ENCODE measurements around the gene TNIK. TPM values are rescaled to one million over a fixed set of nuclear protein-coding genes. Genes with fewer than 3 reads are reported as not detected.
"Not testable (repeated sequence)": the region's sequence is repeated elsewhere in the genome, so short reads cannot be mapped to it uniquely, and the experiment has no call there.

The TNIK gene
- total RNA-seq, 1 donor from 2014 or later, result 5.7 TPM

DNA sequence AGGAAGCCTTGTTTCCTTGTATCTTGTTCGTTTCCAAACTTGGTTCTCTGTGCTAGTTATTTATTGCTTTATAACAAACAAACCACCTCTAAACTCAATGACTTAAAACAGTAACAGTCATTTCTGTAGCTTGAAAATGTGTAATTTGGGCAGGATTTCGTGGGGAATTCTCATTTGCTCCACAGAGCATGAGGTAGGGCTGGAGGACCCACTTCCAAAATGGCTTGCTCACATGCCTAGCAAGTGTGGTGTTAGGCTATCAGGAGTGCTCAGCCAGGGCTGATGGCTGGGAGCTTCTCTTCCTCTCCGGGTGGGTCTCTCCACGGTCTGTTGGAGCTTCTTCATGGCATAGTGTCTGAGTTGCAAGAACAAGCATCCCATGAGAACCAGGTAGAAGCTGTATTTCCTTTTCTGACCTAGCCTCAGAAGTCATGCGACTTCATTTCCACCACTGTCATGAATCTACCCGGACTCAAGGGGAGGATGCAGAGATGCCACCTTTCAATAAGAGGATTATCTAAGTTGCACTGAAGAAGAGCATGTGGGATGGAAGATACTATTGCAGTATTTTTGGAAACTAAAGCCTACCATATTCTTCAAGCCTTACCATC is 8.2 kb upstream of the TNIK start:
- no peak for DNase-seq

DNA sequence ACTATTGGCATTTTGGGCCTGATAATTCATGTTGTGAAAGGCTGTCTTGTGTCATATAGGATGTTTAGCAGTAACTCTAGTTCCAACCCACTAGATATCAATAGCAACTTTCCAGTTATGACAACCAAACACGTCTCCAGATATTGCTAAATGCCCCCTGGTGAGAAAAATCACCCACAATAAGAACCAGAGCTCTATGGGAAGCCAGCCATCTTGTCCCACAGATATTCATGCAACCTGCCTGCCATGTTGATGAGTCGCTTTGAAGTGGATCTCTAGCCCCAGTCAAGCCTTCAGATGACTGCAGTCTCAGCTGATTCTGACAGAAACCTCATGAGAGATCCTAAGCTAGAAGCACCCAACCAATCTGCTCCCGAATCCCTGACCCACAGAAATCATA is 5.6 kb upstream of the TNIK start:
- no peak for DNase-seq

DNA sequence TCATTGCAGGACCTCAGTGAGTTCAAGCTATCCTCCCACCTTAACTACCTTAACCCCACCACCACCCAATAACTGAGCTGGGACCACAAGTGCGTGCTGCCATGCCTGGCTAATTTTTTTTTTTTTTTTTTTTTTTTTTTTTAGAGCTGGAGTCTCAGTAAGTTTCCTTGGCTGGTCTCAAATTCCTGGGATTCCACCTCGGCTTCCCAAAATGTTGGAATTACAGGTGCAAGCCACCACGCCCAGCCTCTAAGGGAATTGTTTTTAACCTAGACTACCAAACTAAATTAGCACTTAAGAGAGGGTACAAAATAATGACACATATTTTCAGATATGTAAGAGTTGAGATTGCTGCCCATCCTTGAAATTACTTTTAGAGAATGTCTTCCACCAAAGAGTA is 4.3 kb upstream of the TNIK start:
- DNase-seq, result no peak

DNA sequence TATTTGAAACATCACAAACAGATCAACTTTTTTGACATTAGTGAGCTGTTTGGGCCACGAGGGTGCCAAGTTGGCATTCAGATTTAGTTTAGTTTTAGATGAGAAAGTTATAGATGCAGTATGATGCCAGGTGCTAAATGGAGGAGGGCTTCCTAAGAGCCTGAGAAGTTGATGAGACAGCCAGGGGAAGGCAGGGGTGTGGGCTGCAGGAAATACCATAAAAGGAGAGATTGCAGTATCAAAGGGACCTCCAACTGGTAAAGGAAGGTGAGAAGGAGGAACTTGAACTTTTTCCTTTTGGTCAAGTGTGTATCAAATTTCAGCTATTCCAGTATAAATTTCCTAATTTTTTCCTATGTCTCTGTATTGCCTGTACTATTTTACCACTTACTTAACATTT is 2.0 kb upstream of the TNIK start:
- no peak for DNase-seq

DNA sequence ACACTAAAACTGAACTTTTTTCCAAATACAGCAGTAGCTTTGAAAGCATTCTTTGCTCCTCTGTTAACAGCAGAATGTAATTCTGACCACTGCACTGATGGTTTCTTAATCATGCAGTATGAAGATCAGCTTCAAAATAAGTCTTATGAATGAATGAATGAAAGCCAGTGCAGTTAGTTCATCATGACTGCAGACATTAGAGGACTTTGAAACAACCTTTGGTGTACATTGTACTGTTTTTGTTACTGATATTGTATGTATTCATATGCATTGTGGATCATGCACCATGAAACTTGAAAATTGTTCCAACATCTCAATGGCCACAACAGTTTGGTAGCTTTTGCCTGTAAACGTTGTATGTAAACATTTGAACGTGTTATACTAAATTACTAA is 1.3 kb upstream of the TNIK start:
- no peak for DNase-seq

DNA sequence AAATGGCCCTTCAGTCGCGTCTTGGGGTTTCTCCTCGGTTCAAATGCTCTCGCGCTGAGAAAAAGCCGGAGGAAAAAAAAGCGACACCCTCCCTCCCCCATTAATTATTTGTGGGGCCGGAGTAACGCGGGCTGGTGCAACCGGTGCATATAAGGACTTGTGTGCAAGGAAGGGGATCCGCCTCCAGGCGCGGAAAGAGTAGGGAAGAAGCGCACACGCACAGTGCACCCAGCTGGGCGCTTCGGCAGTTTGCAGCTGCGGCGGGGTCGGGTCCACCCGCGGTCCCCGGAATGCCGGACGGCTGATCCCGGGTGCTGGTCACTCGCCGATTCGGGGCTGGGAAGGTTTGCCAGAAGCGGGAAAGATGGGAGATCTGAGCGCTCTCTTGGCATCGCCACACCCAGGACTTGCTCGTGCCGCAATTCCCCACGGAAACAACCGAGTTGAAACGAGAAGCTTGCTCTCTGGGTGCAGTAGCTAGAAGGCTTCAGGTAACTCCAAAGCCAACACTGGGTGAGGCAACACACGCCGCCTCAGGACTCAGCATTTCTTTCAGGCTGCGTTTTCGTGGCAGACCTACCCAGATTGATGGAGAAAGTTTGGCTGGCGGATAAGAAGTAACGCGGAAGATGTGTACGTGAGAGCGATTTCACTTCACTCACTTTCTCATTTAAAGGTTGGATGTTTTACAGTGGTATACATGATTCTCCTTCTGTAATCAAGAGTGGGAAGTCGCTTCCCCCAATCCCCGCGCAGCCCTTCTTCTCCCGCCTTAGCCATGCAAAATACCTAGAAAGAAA is 720 bp upstream of the TNIK start:
- DNase-seq, result no peak

DNA sequence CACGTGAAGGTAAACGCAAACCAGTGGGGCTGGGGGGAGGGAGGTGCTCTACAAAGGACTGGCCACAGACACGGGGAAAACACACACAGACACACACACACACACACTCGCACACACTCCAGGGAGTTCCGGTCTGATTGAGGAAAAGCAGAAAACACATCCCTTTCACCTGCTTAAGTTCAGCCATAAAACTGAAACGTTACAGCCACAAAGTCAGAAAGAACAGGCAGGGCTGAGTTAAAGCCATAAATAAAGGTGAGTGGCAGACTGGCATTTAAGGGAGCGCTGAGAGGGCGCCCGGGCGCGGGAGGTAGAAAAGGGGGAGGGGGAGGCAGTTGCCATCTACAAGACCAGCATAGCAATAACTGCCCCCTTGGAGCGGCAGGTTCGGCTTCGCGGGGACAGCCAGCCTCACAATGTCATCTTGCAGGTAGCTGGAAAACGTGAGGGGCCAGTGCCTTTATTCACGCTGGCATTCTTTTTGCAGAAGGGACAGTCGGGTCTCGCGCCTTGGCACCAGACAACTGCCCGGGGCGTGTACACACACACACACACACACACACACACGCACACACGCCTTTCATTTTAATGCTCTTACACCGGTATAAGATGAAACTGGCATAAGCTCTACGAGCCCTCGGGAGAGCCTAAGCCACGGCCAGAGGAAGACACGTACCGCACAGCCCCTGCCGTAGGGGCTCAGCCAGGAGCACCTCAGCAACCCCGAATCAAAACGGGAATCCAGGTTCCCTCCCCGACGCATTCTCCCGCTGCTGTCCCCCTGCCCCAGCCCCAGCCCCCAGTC is 866 bp downstream of the TNIK start:
- no peak for DNase-seq

DNA sequence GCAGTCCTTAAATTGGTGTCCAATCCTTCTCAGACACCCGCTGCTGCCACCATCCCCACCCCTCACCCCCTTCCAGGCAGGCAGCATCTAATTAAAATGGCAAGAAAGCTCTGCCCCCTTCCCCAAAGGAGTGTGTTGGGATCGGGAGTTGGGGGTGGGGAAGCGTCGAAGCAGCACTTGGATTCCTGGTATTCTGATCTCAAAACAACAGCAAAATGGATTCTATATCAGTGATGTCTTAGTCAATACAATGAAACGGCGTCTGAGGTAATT is 1.4 kb downstream of the TNIK start:
- no peak for DNase-seq

DNA sequence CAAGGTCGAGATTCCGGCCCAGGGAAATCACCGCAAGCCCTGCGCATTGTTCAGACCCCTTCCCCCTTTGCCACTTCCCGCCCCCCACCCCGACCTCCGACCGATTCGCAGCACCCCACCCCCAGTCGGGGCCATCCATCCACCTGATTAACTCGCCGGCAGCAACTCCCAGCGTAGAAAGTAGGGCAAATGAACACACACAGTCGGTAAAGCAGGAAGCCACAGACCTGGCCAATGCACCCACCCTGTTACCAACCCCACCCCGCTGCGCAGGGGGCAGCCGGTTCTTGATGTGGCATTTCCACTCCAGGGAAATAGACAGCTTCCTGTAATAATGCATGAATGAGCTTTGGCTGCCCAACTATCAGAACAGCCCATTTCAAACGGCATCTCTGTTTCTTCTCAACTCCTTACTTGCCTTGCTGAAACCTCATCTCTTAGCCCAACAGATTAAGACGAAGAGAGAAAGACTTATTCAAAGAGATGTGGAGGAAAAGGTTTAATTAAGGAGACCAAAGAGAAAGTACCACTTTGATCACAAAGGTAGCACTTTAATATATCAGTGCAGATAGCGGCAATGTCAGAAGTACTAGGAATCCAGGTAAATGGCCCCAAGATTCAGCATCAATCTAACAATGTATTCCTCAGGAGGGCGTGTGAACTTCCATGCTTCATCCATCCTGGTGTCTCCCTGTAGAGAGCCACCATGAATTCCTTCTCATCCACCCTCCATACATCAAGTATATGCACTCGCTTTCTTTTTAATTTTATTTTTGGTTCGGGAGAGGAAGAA is 1.9 kb downstream of the TNIK start:
- no peak for DNase-seq

DNA sequence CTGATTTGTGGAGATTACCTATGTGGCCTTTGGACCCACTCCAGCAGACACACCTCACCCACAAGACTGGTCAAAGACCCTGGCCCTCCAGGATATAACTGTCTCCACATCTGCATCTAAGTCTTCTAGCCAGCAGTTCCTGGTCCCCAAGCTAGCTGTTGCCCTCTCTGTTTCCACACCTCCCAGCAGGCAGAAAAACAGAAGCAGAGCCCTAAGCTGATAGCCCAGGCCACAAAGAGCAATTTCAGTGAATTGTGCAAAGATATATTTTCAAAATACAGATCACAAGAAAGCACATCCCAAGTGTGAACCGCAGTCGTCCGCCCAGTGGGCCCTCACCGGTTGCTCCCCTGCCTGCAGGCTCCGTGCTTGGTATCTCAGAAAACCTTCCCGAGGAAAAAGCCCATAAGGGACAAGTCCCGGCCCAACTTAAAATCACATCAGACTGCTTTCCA is 2.6 kb downstream of the TNIK start:
- no peak for DNase-seq

DNA sequence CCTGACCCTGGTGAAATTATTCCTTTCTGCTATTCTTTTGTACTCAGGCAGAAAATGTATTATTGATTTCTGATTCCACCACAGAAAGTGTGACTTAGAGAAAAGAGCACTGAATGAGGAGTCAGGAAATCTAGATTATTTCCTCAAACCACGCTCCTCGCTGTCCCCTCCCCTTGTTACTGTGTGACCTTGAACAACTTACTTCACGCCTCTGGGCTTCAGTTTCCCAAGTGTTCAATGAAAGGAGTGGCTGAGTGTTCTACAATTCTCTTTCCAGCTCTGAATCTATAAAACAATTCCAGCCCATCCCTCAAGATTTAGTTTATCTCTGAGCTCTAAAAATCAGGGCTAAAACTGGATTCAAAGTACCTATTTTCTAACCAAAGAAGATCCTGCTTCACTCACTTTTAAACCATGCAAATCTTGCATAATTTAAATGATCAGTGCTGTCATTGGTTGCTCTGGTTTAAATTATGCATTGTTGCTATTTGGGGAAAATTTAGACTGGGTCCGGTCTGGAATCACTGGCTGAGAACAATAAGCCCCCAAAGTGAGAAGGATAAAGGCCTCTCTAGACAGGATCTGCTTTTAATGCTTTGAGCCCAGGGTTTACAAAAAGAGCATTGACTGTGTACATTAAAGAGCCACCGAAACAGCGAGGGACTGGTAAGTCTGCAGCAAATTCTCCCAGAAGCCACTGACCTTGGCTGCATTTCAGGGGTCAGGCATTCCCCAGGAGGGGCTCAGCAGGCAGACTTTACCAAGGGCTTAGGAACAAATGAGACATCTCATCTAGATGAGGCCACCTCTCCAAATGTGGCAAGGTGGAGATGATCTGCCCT is 3.2 kb downstream of the TNIK start:
- DNase-seq, result no peak

DNA sequence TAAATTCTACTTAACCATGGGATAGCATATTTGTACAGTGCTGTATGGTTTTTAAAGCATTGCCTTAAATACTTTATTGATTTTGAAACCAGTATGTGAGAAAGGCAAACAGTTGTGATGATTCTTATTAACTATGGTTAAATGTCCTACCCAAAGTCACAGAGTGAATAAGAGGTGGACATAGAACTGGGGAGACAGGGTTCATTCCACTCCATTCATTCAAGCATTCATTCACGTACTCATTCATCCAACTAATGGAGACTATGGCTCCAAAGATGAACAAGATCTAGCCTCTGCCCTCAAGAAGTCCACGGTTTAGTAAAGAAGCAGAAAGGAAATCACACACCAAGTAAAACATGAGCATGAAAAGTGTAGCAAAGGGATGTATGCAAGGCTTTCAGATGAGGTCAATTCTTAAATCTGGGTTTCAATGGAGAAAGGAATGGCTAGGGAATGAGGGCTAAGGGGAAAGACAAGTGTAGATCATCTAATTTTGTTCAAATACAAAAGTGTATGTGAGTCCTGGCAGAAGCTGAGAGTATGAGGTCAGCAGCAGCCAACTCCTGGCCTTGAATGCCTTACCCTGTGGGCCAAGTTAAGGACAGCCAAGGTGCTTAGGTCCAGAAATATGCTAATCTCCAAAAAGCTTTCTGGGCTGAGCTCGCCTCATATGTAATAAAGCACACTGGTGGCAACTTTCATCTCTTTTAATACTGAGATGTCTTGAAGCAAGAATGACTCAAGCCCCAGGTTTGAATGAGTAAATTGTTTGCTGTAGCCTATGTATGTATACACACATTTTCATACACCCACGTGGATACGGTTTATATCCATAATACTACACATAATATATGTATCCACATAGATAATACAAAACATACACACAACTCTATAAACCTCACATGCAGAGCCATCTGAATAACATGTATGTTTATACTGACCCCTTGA is 4.3 kb downstream of the TNIK start:
- DNase-seq, result no peak

DNA sequence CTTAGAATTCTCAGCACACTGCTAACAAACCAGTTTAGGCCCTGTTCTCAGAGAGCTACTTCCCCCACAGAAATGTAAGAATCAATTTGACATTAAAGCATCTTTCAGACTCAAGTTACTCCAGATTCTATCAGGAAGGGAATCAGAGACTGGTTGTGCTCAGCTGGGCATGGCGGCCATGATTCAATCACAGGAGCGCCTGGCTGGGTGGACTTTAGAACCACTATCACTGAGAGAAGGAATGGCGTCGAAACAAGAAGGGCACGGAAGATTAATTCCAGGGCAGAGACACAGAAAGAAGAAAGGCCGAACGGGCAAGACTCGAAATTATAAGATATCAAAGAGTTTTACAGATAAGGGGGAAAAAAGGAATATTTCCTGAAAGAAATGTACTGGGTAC is 6.2 kb downstream of the TNIK start:
- no peak for DNase-seq

DNA sequence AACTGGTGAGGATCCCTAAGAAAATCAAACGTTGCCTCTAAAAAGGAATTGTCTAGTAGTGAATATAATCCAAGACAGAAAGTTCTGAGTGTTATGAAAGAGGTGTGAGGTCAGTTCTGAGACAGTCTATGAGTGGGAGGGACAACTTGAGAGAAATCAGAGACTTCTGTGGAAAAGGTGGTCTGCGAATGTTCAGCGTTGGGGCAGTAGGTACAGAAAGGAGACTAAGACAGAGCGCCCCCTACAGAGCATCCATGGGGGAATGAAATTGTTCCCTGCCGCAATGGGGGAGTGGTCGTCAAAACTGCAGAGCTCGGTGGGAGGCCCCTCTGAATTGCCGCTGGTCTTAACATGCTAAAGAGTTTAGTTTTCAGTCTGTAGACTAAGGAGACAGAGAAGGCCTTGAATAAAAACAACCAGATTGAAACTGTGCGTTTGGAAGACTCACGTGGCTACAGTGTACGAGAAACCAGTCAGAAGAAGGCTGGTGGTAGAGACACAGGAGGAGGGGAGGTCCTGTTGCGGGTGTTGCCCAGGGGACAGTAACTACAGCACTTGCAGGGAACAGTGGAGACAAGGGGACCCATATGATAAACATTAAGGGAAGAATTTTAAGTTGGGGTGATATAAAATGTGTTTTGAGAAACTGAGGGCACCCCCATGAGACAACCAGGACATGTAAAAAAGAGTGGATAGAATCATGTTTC is 6.9 kb downstream of the TNIK start:
- DNase-seq, result no peak

DNA sequence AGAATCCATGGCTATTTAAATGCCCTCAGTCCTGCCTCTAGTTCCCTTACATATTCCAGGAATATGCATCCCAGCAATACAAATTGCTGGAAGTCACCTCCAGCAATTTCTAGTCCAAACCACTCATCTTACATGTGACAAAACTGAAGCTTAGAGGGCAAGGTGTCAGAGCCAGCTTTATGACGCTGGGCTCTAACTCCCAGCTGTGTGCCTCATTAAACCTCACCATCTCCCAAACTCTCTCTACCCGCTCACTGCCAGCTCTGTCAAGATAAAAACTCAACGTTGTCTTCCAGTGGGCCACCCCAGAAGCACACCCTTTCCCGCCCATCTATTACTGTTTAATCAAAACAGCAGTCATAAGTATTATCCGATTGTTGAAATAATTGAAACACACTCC is 7.9 kb downstream of the TNIK start:
- DNase-seq, result no peak

DNA sequence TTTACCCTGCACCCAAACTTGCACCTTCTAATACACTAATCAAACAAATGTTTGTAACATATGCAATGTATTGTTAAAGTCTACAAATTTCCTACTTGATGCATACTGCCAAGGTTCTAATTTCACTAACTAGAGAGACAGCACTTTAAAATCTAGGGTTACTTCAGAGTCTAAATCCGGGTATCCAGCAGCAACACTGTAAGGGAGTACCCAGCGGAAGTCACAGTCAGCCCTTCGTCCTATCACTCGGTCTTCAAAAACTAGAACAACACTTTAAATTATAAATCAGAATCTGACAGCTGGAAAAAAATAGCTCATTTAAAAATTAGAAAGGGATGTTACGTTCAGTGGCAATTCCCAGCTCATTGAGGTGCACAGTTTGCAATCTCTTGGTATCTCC is 8.3 kb downstream of the TNIK start:
- no peak for DNase-seq

DNA sequence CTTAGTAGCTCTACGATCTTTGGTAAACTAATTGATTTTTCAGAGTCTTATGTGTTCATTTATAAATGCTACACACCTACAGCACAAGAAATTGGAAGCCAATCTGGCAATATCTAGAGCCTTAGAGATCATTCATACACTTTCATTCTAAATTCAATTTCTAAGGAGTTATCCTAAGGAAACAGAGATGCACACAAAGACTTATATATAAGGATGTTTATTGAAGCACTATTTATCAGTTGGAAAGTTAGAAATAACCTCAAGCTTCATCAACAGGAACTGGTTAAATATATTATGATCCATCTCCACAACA is 12.7 kb downstream of the TNIK start:
- DNase-seq, result not testable (repeated sequence)

DNA sequence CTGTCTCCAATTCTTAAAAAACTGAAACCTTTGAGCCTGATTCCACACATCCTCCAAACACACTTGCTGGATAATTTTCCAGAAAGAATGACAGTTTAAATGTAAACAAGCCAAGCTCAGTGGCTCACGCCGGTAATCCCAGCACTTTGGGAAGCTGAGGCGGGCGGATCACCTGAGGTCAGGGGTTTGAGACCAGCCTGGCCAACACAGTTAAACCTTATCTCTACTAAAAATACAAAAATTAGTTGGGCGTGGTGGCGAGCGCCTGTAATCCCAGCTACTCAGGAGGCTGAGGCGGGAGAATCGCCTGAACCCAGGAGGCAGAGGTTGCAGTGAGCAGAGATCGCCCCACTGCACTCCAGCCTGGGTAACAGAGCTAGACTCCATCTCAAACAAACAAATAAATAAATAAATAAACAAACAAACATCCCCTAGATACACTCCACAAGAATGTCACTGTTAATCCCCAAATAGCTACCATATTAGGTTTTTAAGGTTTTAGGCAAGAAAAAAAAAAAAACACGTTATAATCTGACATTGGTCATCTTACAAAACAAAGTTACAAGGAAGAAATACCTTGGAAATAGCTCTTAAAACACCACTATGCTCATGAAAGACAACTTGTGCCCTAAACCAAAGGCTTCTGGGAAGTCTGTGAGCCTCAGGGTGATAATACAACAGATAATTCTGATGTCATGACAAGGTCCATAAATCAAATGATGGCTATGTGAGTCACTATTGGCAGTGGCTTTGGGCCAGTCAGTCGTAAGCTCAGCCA is 13.2 kb downstream of the TNIK start:
- no peak for DNase-seq

DNA sequence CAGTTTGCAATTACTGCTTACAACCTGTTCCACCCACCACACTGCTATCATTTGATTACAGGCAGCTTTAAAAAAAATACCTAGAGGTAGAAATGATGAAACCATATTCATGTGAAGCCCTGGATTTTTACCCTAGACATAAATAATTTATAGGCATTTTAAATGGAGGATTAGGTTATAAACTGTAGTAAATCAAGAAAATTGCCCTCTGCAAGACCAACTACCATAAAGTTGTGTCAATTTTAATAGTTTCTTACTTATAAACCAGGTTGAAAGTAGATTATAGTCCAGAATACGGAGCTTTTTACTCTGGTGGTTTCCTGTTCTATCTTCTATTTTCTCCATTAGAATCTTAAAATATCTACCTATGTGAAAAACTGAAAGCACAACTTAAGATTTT is 13.9 kb downstream of the TNIK start:
- DNase-seq, result no peak
